Activated CD8-positive, alpha-beta T cell treated with anti-CD3 and anti-CD28 coated beads for 36 hours (primary cell): ENCODE measurements around the gene AIFM1. TPM values are rescaled to one million over a fixed set of nuclear protein-coding genes. Genes with fewer than 3 reads are reported as not detected.
A peak's percentile ranks its signal among the peaks of the same experiment; 100 is the strongest.

Source experiments
- ATAC-seq: fragments of 200-7000 bp; cut with Tn5 transposase; one replicate; pipeline ENCODE4 v1.10.0; 2021; ENCODE audit warnings: mild to moderate bottlenecking, moderate library complexity
- CTCF ChIA-PET: fragments of 350-600 bp; sonication (Branson Sonifier 250); formaldehyde crosslinking; loops from one replicate; lab custom pipeline; 2021; ENCODE audit warnings: antibody characterized with exemption; lab: Charles Lee
- POLR2A ChIA-PET: fragments of 350-600 bp; sonication (Branson Sonifier 250); formaldehyde crosslinking; loops from one replicate; lab custom pipeline; 2021; ENCODE audit warnings: antibody characterized with exemption; lab: Charles Lee
- DNase-seq: peaks from one replicate; pipeline ENCODE4 v3.0.0-alpha.2; 2020
- H3K27ac Mint-ChIP-seq: one replicate; pipeline ENCODE4 v1.8.0; 2021; ENCODE audit warnings: mild to moderate bottlenecking, mixed read lengths
- H3K27me3 Mint-ChIP-seq: one replicate; pipeline ENCODE4 v1.8.0; 2021; ENCODE audit warnings: mixed read lengths
- H3K36me3 Mint-ChIP-seq: one replicate; pipeline ENCODE4 v1.8.0; 2021; ENCODE audit warnings: low read depth, mixed read lengths
- H3K4me1 Mint-ChIP-seq: one replicate; pipeline ENCODE4 v1.8.0; 2021; ENCODE audit warnings: low read depth, mixed read lengths
- H3K4me3 Mint-ChIP-seq: one replicate; pipeline ENCODE4 v1.8.0; 2021; ENCODE audit warnings: mild to moderate bottlenecking, moderate library complexity, mixed read lengths
- H3K9me3 Mint-ChIP-seq: one replicate; pipeline ENCODE4 v1.8.0; 2021; ENCODE audit warnings: mixed read lengths
- intact Hi-C: fragments of 100-400 bp; cut with micrococcal nuclease; formaldehyde crosslinking; loops from one replicate; pipeline ENCODE4 v1.10.0; 2022
- total RNA-seq, 2 experiments: library from RNA; stranded (reverse); gene quantifications; one replicate each; pipeline ENCODE4 v1.2.3, GENCODE V29; 2021
- TF ChIP-seq, protein P1 (sequence below): fragments of 200-600 bp; IDR thresholded peaks from one replicate; pipeline ENCODE4 v1.8.0; 2022; ENCODE audit warnings: antibody characterized with exemption, mild to moderate bottlenecking

The AIFM1 gene
- 10 to 100 TPM; 51.5 to 54.3 TPM for total RNA-seq

DNA sequence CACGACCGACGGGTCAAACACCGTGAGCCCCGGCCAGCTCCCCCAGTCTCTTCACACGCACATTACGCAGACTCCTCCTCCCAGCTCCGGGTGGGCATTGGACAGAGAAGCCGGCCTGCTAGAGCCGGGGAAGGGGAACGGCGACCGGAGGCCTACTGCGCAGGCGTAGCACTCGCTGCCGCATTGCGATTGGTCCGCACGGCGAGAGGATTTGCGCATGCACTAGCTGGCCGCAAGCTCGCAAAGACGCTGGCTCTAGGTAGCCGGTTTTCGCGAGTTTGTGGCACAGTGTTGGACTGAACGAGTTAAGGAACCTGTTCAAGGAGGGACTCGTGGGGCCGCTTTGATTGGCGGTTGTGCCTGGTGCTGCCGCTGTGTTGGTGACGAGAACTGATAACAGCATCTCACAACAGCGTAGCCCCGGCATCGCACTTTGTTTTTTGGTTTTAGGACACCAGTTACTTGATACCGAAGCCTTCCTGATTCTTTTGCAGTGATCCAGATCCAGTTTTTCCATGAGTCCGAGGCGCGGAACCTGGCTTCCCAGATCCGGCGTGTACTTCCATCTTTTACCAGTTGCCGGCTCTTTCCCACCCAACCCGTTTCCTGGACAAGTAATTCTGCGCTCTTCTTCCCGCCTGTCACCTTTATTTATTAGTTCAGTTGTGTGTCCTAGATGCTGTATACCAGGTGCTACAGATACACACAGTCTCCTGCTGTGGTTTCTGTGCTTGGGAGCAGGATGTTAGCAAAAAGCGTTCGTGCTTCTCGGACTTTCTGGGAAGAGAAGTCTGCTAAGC lies at the start of gene AIFM1:
Gene AIFM1, minus strand, starts transcription at position 139 of the 800 bp plus-strand sequence. CDS start 185 bp downstream, outside the sequence.
- H3K4me1 Mint-ChIP-seq: peaks cover 37% of the 10 kb centered on the region
- H3K4me3 Mint-ChIP-seq: peak within 1 kb of the TSS; percentile 92
- intact Hi-C loops: no loop called here
- H3K27me3 Mint-ChIP-seq: no peaks in the 10 kb centered on the region
- ATAC-seq (peak; percentile 93), DNase-seq (peak; percentile 90)
- ChIA-PET POLR2A (interaction anchor here (0.5 to 1.3 kb wide), 4 partner anchors 10 to 61 kb away, joined by 3 to 4 read pairs (median 3); no protein-coding TSS in a partner anchor), CTCF (interaction anchor here (1.2 to 1.3 kb wide), 2 partner anchors 26 to 86 kb away, joined by 3 to 7 read pairs; no protein-coding TSS in a partner anchor)
- peak within 1 kb of the TSS; percentile 96 for H3K27ac Mint-ChIP-seq
- no peaks in the 10 kb centered on the region for H3K9me3 Mint-ChIP-seq
- peaks cover 2% of the 10 kb centered on the region for H3K36me3 Mint-ChIP-seq
- TF ChIP-seq, protein P1, sequence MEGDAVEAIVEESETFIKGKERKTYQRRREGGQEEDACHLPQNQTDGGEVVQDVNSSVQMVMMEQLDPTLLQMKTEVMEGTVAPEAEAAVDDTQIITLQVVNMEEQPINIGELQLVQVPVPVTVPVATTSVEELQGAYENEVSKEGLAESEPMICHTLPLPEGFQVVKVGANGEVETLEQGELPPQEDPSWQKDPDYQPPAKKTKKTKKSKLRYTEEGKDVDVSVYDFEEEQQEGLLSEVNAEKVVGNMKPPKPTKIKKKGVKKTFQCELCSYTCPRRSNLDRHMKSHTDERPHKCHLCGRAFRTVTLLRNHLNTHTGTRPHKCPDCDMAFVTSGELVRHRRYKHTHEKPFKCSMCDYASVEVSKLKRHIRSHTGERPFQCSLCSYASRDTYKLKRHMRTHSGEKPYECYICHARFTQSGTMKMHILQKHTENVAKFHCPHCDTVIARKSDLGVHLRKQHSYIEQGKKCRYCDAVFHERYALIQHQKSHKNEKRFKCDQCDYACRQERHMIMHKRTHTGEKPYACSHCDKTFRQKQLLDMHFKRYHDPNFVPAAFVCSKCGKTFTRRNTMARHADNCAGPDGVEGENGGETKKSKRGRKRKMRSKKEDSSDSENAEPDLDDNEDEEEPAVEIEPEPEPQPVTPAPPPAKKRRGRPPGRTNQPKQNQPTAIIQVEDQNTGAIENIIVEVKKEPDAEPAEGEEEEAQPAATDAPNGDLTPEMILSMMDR: no peak

DNA sequence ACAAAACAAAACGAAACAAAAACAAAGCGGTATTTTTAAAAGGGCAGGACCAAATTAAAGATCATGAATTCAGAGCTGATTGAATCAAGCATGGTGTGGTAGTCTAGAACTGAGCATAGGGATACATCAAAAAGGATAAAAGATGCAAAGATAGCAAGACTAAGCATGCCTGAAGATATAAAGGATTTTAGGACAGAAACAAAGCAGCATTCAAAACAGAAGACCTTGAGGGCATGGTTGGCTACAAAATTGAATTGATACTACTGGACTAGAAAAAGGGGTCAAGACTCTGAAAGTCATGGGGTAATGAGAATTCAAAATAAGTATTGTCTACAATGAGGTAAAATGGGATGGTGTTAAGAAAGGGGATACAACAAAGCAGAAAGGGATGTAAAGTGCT lies 47.7 kb upstream of the AIFM1 start:
- CTCF ChIA-PET: no interaction called here
- intact Hi-C loops: no loop called here
- no peak for DNase-seq
- H3K4me3 Mint-ChIP-seq: no peak overlapping the region
- H3K27me3 Mint-ChIP-seq: no peaks in the 10 kb centered on the region
- POLR2A ChIA-PET: no interaction called here
- peaks cover 19% of the 10 kb centered on the region for H3K4me1 Mint-ChIP-seq
- TF ChIP-seq, protein P1: no peak
- no peaks in the 10 kb centered on the region for H3K9me3 Mint-ChIP-seq
- H3K27ac Mint-ChIP-seq: peak overlapping the region; percentile 16
- peaks cover 23% of the 10 kb centered on the region for H3K36me3 Mint-ChIP-seq
- no peak for ATAC-seq

DNA sequence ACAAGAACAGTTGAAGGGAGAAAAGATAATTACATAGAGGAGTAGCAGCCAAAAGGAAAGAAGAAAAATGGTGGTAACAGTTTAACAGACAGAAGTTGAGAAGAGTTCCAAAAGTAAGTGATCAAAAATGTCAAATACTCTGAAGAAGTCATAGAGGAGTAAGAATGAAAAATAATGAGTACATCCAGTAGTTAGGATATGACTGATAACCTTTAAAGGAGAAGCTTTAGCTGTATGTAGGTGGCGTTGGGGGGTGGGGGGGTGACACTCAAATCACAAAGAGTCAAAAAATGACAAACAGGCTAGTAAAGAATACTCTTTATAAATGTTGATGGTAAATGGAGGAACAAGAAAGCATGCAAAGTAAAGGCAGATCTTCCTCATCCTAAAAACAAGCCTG lies 46.7 kb upstream of the AIFM1 start:
- H3K9me3 Mint-ChIP-seq: no peaks in the 10 kb centered on the region
- peaks cover 23% of the 10 kb centered on the region for H3K36me3 Mint-ChIP-seq
- H3K27ac Mint-ChIP-seq: peak overlapping the region; percentile 87
- H3K4me3 Mint-ChIP-seq: no peak overlapping the region
- H3K4me1 Mint-ChIP-seq: peaks cover 19% of the 10 kb centered on the region
- ChIA-PET CTCF (interaction anchor here (1.5 to 2.6 kb wide), 2 partner anchors 20 to 152 kb away, joined by 3 to 8 read pairs; no protein-coding TSS in a partner anchor), POLR2A (no interaction called here)
- DNase-seq (no peak), ATAC-seq (peak; percentile 68)
- H3K27me3 Mint-ChIP-seq: no peaks in the 10 kb centered on the region
- TF ChIP-seq, protein P1: no peak
- intact Hi-C loops: no loop called here

DNA sequence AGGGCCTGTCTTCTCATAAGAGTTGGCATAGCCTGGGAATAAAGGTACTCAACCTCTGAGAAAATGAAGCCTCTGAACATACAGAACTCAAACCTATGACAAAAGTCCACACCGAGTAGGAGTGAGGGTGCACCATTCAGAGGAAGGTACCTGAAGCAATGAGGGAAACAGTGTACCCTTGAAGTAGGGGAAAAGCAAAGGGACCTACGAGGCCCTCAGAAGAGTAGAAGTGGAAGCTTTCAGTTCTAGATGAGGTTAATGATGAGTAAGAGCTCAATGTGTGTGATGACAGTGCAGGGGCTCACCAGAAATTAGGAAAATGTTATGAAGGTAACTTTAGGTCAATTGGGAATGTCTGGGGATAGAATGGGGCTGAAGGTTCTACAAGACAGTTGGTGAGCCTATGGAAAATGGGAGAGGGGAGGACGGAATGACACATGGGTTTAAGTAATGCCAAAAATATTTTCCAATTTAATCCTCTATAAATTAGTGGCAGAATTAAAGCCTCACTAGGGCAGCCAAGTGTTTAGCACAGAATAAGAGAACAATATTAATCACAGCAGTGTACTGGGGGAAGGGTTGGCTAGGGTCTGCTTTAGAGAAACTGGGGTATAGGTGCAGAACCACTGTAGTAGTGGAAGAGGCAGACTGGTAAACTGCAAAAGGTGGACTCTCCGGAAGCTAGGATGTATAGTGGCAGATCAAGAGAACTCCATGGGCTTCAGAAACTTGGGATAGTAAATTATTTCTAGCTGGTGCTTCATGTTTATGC lies 46.0 kb upstream of the AIFM1 start:
- TF ChIP-seq, protein P1: no peak
- H3K27me3 Mint-ChIP-seq: no peaks in the 10 kb centered on the region
- ChIA-PET POLR2A (interaction anchor here (0.8 kb wide), 1 partner anchor 45 kb away, joined by 3 read pairs; no protein-coding TSS in a partner anchor), CTCF (interaction anchor here (0.8 to 2.6 kb wide), 4 partner anchors 16 to 609 kb away, joined by 3 to 8 read pairs (median 3); no protein-coding TSS in a partner anchor)
- H3K4me1 Mint-ChIP-seq: peaks cover 19% of the 10 kb centered on the region
- DNase-seq (no peak), ATAC-seq (peak; percentile 60)
- H3K36me3 Mint-ChIP-seq: peaks cover 20% of the 10 kb centered on the region
- intact Hi-C loops: no loop called here
- H3K9me3 Mint-ChIP-seq: no peaks in the 10 kb centered on the region
- H3K4me3 Mint-ChIP-seq: no peak overlapping the region
- H3K27ac Mint-ChIP-seq: peak overlapping the region; percentile 87
